ENCODE data around the gene EXOC4.

The EXOC4 gene

GRCh38 chr7:133934977-133935330, 682.1 kb downstream of the EXOC4 start:
- no peak overlapping the region for H3K27ac ChIP-seq
- no peak for DNase-seq (ENCODE audit: low spot score)
- no peak for TF ChIP-seq CTCF (conservative IDR thresholded peaks at IDR 0.05; ENCODE audit: low read depth)
- CTCF ChIA-PET = interaction anchor here (0.6 kb wide), 1 partner anchor 149 kb away, joined by 4 read pairs; no protein-coding TSS in a partner anchor
- POLR2A ChIA-PET (ENCODE audit: low non-redundant PET) = no interaction called here

- no peak overlapping the region for H3K27ac ChIP-seq
- TF ChIP-seq CTCF (conservative IDR thresholded peaks at IDR 0.05; ENCODE audit: low read depth) = no peak
- DNase-seq (ENCODE audit: low spot score) = peak; percentile 22
- ChIA-PET POLR2A (ENCODE audit: low non-redundant PET) (no interaction called here), CTCF (no interaction called here)
Measured at GRCh38 chr7:133936074-133936473, 683.2 kb downstream of the EXOC4 start.

- CTCF ChIA-PET = no interaction called here
- no peak for TF ChIP-seq CTCF (conservative IDR thresholded peaks at IDR 0.05; ENCODE audit: low read depth)
- no peak overlapping the region for H3K27ac ChIP-seq
- POLR2A ChIA-PET (ENCODE audit: low non-redundant PET) = no interaction called here
- DNase-seq (ENCODE audit: low spot score) = no peak
Measured at GRCh38 chr7:133937786-133938185, 684.9 kb downstream of the EXOC4 start.

- ChIA-PET CTCF (interaction anchor here (0.6 kb wide), 1 partner anchor 231 kb away, joined by 7 read pairs; no protein-coding TSS in a partner anchor), POLR2A (ENCODE audit: low non-redundant PET) (no interaction called here)
- H3K27ac ChIP-seq = no peak overlapping the region
- TF ChIP-seq CTCF (conservative IDR thresholded peaks at IDR 0.05; ENCODE audit: low read depth) = no peak
- DNase-seq (ENCODE audit: low spot score) = no peak
Measured at GRCh38 chr7:133940368-133940767, 687.5 kb downstream of the EXOC4 start.

GRCh38 chr7:133941496-133941895, 688.6 kb downstream of the EXOC4 start:
- no peak overlapping the region for H3K27ac ChIP-seq
- no peak for DNase-seq (ENCODE audit: low spot score)
- no peak for TF ChIP-seq CTCF (conservative IDR thresholded peaks at IDR 0.05; ENCODE audit: low read depth)
- ChIA-PET POLR2A (ENCODE audit: low non-redundant PET) (no interaction called here), CTCF (interaction anchor here (0.7 kb wide), 1 partner anchor 198 kb away, joined by 3 read pairs; no protein-coding TSS in a partner anchor)

- POLR2A ChIA-PET (ENCODE audit: low non-redundant PET) = no interaction called here
- TF ChIP-seq CTCF (conservative IDR thresholded peaks at IDR 0.05; ENCODE audit: low read depth) = no peak
- DNase-seq (ENCODE audit: low spot score) = no peak
- CTCF ChIA-PET = no interaction called here
- no peak overlapping the region for H3K27ac ChIP-seq
Measured at GRCh38 chr7:133945497-133945896, 692.6 kb downstream of the EXOC4 start.

Data from RWPE1 (cell line).